Activated CD8-positive, alpha-beta memory T cell treated with anti-CD3 and anti-CD28 coated beads, Interleukin-2, amount 50 U/mL, for 4 hours (primary cell): ENCODE data around the gene UBE2G2.

Source experiments
- DNase-seq: peaks from one replicate; pipeline ENCODE4 v3.0.0-alpha.2; 2020

The UBE2G2 gene

DNA sequence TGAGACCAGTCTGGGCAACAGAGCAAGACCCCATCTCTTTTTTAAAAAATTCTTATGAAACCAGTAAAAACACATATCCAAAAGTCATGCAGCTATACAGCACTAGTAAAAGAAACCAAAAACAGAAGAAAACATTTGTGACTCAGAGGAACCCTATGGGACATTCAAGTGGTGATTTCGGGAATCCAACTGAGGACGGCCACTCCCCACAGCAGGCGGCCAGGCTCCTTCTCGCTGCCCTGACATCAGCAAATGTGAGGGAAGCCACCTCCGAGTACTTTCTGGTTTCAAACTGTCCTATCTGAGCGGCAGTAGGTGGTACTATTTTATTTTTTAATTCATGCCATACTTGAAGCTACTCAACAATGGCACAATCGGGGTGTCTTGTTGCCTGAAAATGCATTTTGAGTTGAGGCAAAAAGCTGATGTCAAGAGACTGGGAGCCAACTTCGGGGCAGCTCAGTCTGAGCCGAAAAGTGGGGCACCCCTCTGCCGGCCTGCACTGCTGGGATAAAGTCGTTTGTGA, 12.9 kb upstream of the UBE2G2 start:
- no peak for DNase-seq

- no peak for DNase-seq
Observed at GRCh38 chr21:44813727-44814126, 12.1 kb upstream of the UBE2G2 start.

DNA sequence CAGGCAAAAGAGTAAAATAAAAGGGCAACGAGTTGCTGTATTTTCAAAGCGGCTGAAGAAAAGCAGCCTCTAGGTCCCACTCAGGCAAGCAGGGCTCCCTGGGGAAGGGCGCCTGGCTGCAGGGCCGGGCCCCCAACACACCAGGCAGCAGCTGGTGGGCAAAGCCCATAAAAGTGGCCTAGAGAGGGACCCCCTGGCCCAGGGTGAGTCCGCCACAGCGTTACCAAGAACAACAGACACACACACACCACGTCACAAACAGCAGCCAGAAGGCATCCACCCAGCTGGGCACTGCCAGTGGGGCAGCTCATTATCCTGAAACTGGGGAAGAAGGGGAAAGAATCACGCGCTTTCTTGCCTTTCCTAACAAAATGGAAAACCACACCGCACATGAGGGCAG, 11.5 kb upstream of the UBE2G2 start:
- DNase-seq, result no peak

- no peak for DNase-seq
Observed at GRCh38 chr21:44812640-44813039, 11.0 kb upstream of the UBE2G2 start.

DNA sequence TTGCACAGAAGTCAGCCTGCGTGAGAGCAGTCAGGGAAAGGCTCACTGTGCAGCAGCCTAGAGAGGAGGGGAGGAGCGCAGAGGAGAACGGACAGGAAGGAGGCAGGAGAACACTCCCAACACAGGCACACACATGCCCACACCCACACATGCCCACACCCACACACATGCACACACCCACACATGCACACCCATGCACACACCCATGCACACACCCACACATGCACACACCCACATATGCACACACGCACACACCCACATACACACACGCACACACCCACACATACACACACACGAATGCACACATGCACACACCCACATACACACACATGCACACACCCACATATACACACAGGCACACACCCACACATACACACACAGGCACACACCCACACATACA, 9.2 kb upstream of the UBE2G2 start:
- no peak for DNase-seq

DNA sequence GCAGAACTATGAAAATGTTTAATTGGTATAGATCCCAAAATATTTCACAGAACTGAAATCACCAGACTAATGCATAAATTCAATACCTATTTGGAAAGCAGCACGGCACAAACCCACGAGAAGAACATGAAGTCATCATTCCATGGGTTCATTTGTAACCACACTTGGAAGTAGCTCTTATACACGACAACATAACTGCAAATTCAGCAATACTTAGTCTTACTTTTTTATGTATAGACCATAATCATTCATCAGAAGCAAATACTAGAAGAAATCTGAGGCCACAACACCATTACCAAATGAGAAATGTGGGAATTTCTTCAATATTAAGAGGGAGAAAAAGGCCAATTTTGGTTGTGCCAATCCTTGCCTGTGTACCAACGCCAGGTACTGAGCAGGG, 4.2 kb upstream of the UBE2G2 start:
- no peak for DNase-seq

- no peak for DNase-seq
Observed at GRCh38 chr21:44805226-44805625, 3.6 kb upstream of the UBE2G2 start.

DNA sequence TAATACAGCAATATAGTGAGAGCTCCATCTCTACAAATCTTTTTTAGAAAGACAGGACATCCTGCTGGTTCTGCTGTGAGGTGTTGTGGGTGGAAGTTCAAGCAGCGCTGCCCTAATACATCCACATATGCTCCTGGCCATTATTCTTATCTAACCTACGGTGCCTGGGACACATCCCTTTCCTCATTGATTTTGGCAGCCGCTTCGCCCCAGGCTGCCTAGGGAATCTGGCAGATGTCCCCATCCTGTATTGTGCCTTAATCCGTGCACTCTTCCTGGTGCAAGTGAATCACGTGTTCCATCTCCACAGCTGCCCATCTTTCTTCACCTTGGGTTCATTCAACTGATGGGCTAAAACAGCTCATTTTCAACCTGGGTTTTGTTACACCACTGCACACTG, 3.1 kb upstream of the UBE2G2 start:
- DNase-seq, result no peak

GRCh38 chr21:44803651-44804050, 2.0 kb upstream of the UBE2G2 start:
- no peak for DNase-seq

DNA sequence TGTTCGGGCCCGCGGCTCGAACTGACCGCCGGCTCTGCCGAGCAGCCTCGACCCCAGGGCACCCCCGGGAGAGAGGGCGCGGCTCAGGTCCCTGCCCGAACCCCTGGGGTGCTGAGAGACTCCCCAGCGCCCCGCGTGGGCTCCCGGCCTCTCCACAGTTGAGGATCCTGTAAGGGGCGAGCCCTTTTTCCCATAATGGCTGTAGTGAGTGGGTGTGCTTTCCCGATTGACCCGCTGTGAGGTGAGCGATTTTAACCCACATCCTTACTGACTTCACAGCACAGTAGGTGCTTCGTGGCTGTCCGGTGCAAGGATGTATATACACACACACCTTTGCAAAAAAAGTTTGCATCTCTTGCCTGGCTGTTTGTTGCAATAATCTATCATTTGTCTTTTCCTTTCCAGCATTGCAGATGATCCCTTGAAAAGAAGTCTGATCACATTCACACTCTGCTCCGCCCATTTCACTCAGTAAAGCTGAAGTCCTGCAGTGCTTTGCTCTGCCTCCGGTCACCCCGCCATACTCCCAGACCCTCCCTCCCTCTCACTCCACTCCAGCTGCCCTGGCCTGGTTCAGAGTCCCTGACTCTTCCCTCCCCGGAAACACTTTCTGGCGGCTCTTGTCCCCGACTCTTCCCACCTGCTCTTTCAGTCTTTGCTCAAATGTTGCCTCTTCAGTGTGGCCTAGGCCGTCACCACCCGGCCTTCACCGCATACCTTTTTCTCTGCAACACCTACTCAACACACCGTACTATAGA, 955 bp upstream of the UBE2G2 start:
- DNase-seq, result no peak

- DNase-seq, result no peak
Observed at GRCh38 chr21:44800971-44801467, 601 bp downstream of the UBE2G2 start.

DNA sequence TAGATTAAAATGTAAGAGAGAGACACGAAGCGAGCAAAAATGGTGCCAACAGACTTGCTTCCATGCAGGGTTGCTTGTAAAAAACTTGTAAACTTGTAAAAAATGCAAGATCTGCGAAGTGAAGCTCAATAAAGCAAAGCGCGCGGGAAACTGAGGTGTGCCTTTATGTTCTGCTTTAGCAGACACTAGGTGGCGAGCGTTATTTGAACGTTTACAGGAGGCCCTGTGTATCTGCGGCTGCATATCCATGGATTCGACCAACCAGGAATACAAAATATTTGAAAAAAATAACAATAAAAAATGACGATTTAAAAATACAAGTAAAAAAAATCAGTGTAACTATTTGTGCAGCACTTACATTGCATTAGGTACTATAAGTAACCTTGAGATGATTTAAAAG, 1.5 kb downstream of the UBE2G2 start:
- no peak for DNase-seq

- DNase-seq, result no peak
Observed at GRCh38 chr21:44799646-44800045, 2.0 kb downstream of the UBE2G2 start.

GRCh38 chr21:44797775-44798174, 3.8 kb downstream of the UBE2G2 start:
- DNase-seq, result no peak

GRCh38 chr21:44795342-44795741, 6.3 kb downstream of the UBE2G2 start:
- DNase-seq, result no peak

GRCh38 chr21:44793592-44794374, 7.8 kb downstream of the UBE2G2 start:
- no peak for DNase-seq

DNA sequence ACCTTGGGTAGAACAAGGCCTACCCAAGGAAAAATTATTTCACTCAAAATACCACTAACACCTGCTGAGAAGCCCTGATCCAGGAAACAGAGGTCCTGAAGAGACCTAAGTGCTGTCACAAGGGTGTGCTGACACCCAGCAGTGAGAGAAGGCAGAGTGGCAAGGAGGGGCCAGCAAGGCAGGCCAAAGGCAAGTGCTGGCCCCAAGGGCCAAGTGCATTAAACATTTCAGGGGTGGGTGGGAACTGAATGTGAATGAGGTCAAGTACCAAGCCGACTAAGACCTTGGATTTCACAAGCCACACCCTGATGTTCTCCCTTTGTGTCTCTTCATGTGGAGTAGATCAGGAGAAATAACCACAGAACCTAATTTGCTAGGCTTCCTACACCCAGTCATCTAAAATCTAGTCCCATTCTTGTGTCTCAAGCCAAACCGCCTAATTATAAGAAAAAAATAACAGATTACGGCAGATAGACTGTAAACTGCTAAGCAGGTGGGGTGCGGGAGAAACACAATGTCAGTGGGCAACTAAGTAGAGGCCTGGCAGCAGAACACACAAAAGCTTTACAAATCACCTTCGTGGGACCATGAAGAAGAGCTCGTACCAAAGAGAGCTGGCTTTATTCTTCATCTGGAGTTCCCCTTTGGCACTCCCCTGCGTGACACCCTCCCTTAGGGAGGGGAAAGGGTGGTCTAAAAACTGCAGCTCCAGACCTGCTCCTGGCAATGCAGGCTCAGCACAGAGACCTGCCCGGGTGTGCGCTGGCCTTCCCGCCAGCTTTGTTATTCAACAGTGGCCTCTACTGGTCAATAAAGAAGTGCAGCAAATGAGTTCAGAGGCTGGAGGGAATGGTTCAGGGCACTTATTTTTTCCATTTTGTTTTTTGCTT, 8.7 kb downstream of the UBE2G2 start:
- peak; percentile 37 for DNase-seq

DNA sequence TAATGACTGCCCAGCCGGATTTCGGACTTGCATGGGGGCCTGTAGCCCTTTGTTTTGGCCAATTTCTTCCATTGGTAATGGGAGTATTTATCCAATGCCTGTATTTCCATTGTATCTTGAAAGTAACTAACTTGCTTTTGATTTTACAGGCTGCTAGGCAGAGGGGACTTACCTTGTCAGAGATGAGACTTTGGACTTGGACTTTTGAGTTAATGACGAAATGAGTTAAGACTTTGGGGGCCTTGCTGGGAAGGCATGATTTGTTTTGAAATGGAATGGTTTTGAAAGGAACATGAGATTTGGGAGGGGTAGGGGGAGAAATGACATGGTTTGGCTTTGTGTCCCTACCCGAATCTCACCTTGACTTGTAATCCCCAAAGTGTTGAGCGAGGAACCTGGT, 9.6 kb downstream of the UBE2G2 start:
- no peak for DNase-seq

GRCh38 chr21:44791246-44791645, 10.4 kb downstream of the UBE2G2 start:
- DNase-seq, result no peak

DNA sequence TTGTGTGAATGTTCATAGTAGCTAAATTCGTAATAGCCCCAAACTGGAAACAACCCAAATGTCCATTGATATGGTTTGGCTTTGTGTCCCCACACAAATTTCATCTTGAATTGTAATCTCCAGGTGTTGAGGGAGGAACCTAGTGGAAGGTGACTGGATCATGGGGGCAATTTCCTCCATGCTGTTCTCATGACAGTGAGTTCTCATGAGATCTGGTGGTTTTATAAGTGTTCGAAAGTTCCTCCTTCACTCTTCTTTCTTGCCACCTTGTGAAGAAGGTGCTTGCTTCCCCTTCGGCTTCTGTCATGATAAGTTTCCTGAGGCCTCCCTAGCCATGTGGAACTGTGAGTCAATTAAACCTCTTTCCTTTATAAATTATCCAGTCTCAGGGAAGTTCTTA, 11.3 kb downstream of the UBE2G2 start:
- DNase-seq, result no peak

DNA sequence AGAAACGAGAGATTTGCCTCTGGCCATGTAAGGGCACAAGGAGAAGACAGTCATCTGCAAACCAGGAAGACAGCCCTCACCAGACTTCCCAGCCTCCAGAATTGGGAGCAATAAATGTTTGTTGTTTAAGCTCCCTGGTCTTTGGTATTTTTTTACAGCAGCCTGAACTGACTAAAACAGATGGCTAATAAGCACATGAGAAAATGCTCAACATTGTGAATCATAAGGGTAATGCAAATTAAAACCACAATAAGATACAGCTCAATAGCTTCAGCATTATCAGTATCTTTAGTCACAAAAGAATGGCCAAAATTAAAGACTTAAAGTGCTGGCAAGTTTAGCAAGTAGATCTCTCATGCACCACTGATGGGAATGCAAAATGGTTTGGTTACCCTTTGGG, 11.7 kb downstream of the UBE2G2 start:
- no peak for DNase-seq

GRCh38 chr21:44785620-44786335, 15.8 kb downstream of the UBE2G2 start:
- DNase-seq, result no peak
